Measurements from ENCODE around the gene GYS2. TPM values are rescaled to one million over a fixed set of nuclear protein-coding genes. Genes with fewer than 3 reads are reported as not detected.

GYS2 gene
- total RNA-seq, 4 donors from 2014 or later = not detected

- no peak overlapping the region for H3K27ac ChIP-seq (replicated peaks in 1 of 4)
- no peak for DNase-seq (ENCODE audit: extremely low spot score)
- no peaks in the 10 kb centered on the region for H3K27me3 ChIP-seq
- H3K4me1 ChIP-seq = no peaks in the 10 kb centered on the region
- no peak for TF ChIP-seq EP300 (IDR thresholded peaks at IDR 0.05)
- TF ChIP-seq CTCF (IDR thresholded peaks at IDR 0.05) = no peak
- no peak for TF ChIP-seq POLR2AphosphoS5 (IDR thresholded peaks at IDR 0.05)
- TF ChIP-seq POLR2A (IDR thresholded peaks at IDR 0.05; ENCODE audit: low read depth) = no peak
- no peaks in the 10 kb centered on the region for H3K9me3 ChIP-seq
- no peak overlapping the region for H3K4me3 ChIP-seq
- 94% methylated on average over 2 of the region's 2 CpGs for WGBS
- H3K36me3 ChIP-seq = peaks cover 0 to 7% (median 0%) of the 10 kb centered on the region in 4 donors
- intact Hi-C loops (cut with DNase I) = no loop called here
These were observed 23.3 kb upstream of the GYS2 start for GRCh38 chr12:21627924-21628323.

GRCh38 chr12:21618566-21618965 lies 13.9 kb upstream of the GYS2 start:
- Histone ChIP-seq H3K27me3 (no peaks in the 10 kb centered on the region), H3K27ac (replicated peaks in 1 of 4) (no peak overlapping the region), H3K9me3 (no peaks in the 10 kb centered on the region), H3K4me3 (no peak overlapping the region), H3K36me3 (no peaks in the 10 kb centered on the region), H3K4me1 (peaks cover 0 to 11% (median 6%) of the 10 kb centered on the region in 4 donors)
- intact Hi-C loops (cut with DNase I) = no loop called here
- no peak for TF ChIP-seq POLR2AphosphoS5 (IDR thresholded peaks at IDR 0.05)
- TF ChIP-seq POLR2A (IDR thresholded peaks at IDR 0.05; ENCODE audit: low read depth) = no peak
- no peak for TF ChIP-seq EP300 (IDR thresholded peaks at IDR 0.05)
- TF ChIP-seq CTCF (IDR thresholded peaks at IDR 0.05) = no peak
- DNase-seq (ENCODE audit: extremely low spot score) = no peak

GRCh38 chr12:21617030-21617429 lies 12.4 kb upstream of the GYS2 start:
- Histone ChIP-seq H3K27me3 (no peaks in the 10 kb centered on the region), H3K9me3 (no peaks in the 10 kb centered on the region), H3K36me3 (no peaks in the 10 kb centered on the region), H3K4me1 (peaks cover 0 to 11% (median 6%) of the 10 kb centered on the region in 4 donors), H3K4me3 (no peak overlapping the region), H3K27ac (replicated peaks in 1 of 4) (no peak overlapping the region)
- intact Hi-C loops (cut with DNase I) = no loop called here
- TF ChIP-seq EP300 (IDR thresholded peaks at IDR 0.05) (no peak), POLR2AphosphoS5 (IDR thresholded peaks at IDR 0.05) (no peak), CTCF (IDR thresholded peaks at IDR 0.05) (no peak), POLR2A (IDR thresholded peaks at IDR 0.05; ENCODE audit: low read depth) (no peak)
- DNase-seq (ENCODE audit: extremely low spot score) = no peak
- 90% methylated on average over 3 of the region's 3 CpGs for WGBS

GRCh38 chr12:21615431-21615830 lies 10.8 kb upstream of the GYS2 start:
- Histone ChIP-seq H3K4me3 (no peak overlapping the region), H3K4me1 (peaks cover 0 to 11% (median 6%) of the 10 kb centered on the region in 4 donors), H3K9me3 (no peaks in the 10 kb centered on the region), H3K36me3 (no peaks in the 10 kb centered on the region), H3K27ac (replicated peaks in 1 of 4) (no peak overlapping the region), H3K27me3 (no peaks in the 10 kb centered on the region)
- TF ChIP-seq CTCF (IDR thresholded peaks at IDR 0.05) (no peak), EP300 (IDR thresholded peaks at IDR 0.05) (no peak), POLR2A (IDR thresholded peaks at IDR 0.05; ENCODE audit: low read depth) (no peak), POLR2AphosphoS5 (IDR thresholded peaks at IDR 0.05) (no peak)
- intact Hi-C loops (cut with DNase I) = no loop called here
- 68% methylated on average over 1 of the region's 1 CpG for WGBS
- no peak for DNase-seq (ENCODE audit: extremely low spot score)

GRCh38 chr12:21614506-21614905 lies 9.9 kb upstream of the GYS2 start:
- intact Hi-C loops (cut with DNase I) = no loop called here
- Histone ChIP-seq H3K27ac (replicated peaks in 1 of 4) (no peak overlapping the region), H3K27me3 (no peaks in the 10 kb centered on the region), H3K4me3 (no peak overlapping the region), H3K36me3 (no peaks in the 10 kb centered on the region), H3K9me3 (no peaks in the 10 kb centered on the region), H3K4me1 (peaks cover 0 to 11% (median 6%) of the 10 kb centered on the region in 4 donors)
- TF ChIP-seq CTCF (IDR thresholded peaks at IDR 0.05) = no peak
- no peak for TF ChIP-seq POLR2AphosphoS5 (IDR thresholded peaks at IDR 0.05)
- TF ChIP-seq POLR2A (IDR thresholded peaks at IDR 0.05; ENCODE audit: low read depth) = no peak
- TF ChIP-seq EP300 (IDR thresholded peaks at IDR 0.05) = no peak
- WGBS = 91% methylated on average over 2 of the region's 2 CpGs
- DNase-seq (ENCODE audit: extremely low spot score) = no peak
